Panc1 (cell line): Measurements from ENCODE around the gene SLC4A11. TPM values are rescaled to one million over a fixed set of nuclear protein-coding genes. Genes with fewer than 3 reads are reported as not detected.

Experiments used
- ATAC-seq: fragments of 200-7000 bp; cut with Tn5 transposase; 2 replicates; pipeline ENCODE4 v1.9.1; 2020; ENCODE audit warnings: mild to moderate bottlenecking, moderate library complexity
- BruUV-seq: library from RNA; stranded (reverse); fragments of 400-500 nt; replicated peaks from 2 replicates; lab custom pipeline; 2021; lab: Mats Ljungman, UMichigan
- CTCF ChIA-PET: fragments of 300-600 bp; sonication (Branson Sonifier 250); formaldehyde crosslinking; loops from one replicate; lab custom pipeline; 2022; ENCODE audit warnings: antibody characterized with exemption; lab: Charles Lee
- POLR2A ChIA-PET: fragments of 300-600 bp; sonication (Branson Sonifier 250); formaldehyde crosslinking; loops from one replicate; lab custom pipeline; 2022; ENCODE audit warnings: antibody characterized with exemption; lab: Charles Lee
- DNase-seq: peaks from one replicate; pipeline ENCODE4 v3.0.0-alpha.2; 2010; ENCODE audit warnings: low read depth, low spot score
- H3K27ac ChIP-seq: 2 replicates; pipeline ENCODE4 v1.5.1; 2011; ENCODE audit warnings: mild to moderate bottlenecking, low read length, inconsistent platforms
- H3K27me3 ChIP-seq: fragments of 200-500 bp; sonication (Bioruptor generic); 2 replicates; pipeline ENCODE4 v1.6.0; 2014; ENCODE audit warnings: low read length, inconsistent platforms; ENCODE audit not compliant: control insufficient read depth, insufficient read depth
- H3K36me3 ChIP-seq: fragments of 200-500 bp; sonication (Bioruptor generic); 2 replicates; pipeline ENCODE4 v1.5.1; 2014; ENCODE audit warnings: inconsistent platforms, mild to moderate bottlenecking, low read length, moderate library complexity; ENCODE audit not compliant: control insufficient read depth, insufficient read depth
- H3K4me1 ChIP-seq: 2 replicates; pipeline ENCODE4 v1.5.1; 2011; ENCODE audit warnings: inconsistent platforms, mild to moderate bottlenecking, low read length, moderate library complexity; ENCODE audit not compliant: control insufficient read depth, insufficient read depth
- H3K4me3 ChIP-seq, 2 experiments: 2 replicates each; pipeline ENCODE4 v1.5.1; 2011 to 2012; ENCODE audit warnings: low read depth in 2 of 2, low read length in 2 of 2, mild to moderate bottlenecking in 2 of 2, inconsistent platforms in 1 of 2, moderate library complexity in 1 of 2
- H3K9me3 ChIP-seq: fragments of 200-500 bp; sonication (Bioruptor generic); 2 replicates; pipeline ENCODE4 v1.5.1; 2014; ENCODE audit warnings: low read depth, mild to moderate bottlenecking, inconsistent platforms, low read length, moderate library complexity; ENCODE audit not compliant: control insufficient read depth, insufficient read depth
- CTCF ChIP-seq: fragments of 450-650 bp; IDR thresholded peaks from 2 replicates; pipeline ENCODE4 v1.5.1; 2017; ENCODE audit warnings: mild to moderate bottlenecking
- POLR2AphosphoS5 ChIP-seq: IDR thresholded peaks from 2 replicates; pipeline ENCODE4 v1.6.1; 2012; ENCODE audit warnings: mild to moderate bottlenecking, low read depth, low read length, moderate library complexity
- REST ChIP-seq, 2 experiments: IDR thresholded peaks; 2 replicates each; pipeline ENCODE4 v1.6.1; 2011 to 2012; ENCODE audit warnings: low read depth in 2 of 2, control low read depth in 1 of 2, low read length in 1 of 2, mild to moderate bottlenecking in 1 of 2, moderate library complexity in 1 of 2; ENCODE audit not compliant: insufficient read depth in 1 of 2
- SIN3A ChIP-seq: IDR thresholded peaks from 2 replicates; pipeline ENCODE4 v1.6.1; 2012; ENCODE audit warnings: low read depth, mild to moderate bottlenecking, low read length, moderate library complexity, borderline replicate concordance; ENCODE audit not compliant: insufficient read depth
- TCF7L2 ChIP-seq: IDR thresholded peaks from 2 replicates; pipeline ENCODE4 v1.6.1; 2011; ENCODE audit warnings: mild to moderate bottlenecking, low read depth, low read length, inconsistent platforms
- in situ Hi-C: cut with HindIII; loops from 2 replicates; pipeline ENCODE4 v1.10.0; 2016; ENCODE audit warnings: low sequenced_read_pairs, low pct_unique_long_range_greater_than_20kb
- intact Hi-C: fragments of 100-400 bp; cut with micrococcal nuclease; formaldehyde crosslinking; loops from one replicate; pipeline ENCODE4 v1.10.0; 2022; ENCODE audit not compliant: unreplicated experiment
- total RNA-seq: library from RNA; stranded (reverse); gene quantifications from one replicate; pipeline ENCODE4 v1.2.1, GENCODE V29; 2021; ENCODE audit not compliant: unreplicated experiment

The SLC4A11 gene
- total RNA-seq, 1 experiment from 2014 or later: 144 TPM

GRCh38 chr20:3180319-3180718 lies 58.7 kb downstream of the SLC4A11 start:
- Histone ChIP-seq H3K4me1 (peaks cover 5% of the 10 kb centered on the region), H3K36me3 (no peaks in the 10 kb centered on the region), H3K4me3 (no peak overlapping the region), H3K9me3 (no peaks in the 10 kb centered on the region), H3K27ac (no peak overlapping the region), H3K27me3 (no peaks in the 10 kb centered on the region)
- BruUV-seq: no TSS peak
- intact Hi-C loops: no loop called here
- ChIA-PET CTCF (no interaction called here), POLR2A (no interaction called here)
- ATAC-seq: no peak
- no peak for TF ChIP-seq CTCF
- no peak for TF ChIP-seq POLR2AphosphoS5
- no peak for TF ChIP-seq REST (IDR thresholded peaks at IDR 0.05; ENCODE audit: insufficient read depth in 1 of 2, low read depth in 2 of 2, low read length in 1 of 2)
- TF ChIP-seq TCF7L2: no peak
- TF ChIP-seq SIN3A: no peak
- in situ Hi-C loops: no loop called here
- no peak for DNase-seq

- Histone ChIP-seq H3K4me1 (peaks cover 11% of the 10 kb centered on the region), H3K4me3 (no peak overlapping the region), H3K27ac (no peak overlapping the region), H3K36me3 (no peaks in the 10 kb centered on the region), H3K9me3 (no peaks in the 10 kb centered on the region), H3K27me3 (no peaks in the 10 kb centered on the region)
- CTCF ChIA-PET: no interaction called here
- DNase-seq: no peak
- ATAC-seq: no peak
- TF ChIP-seq SIN3A (no peak), REST (IDR thresholded peaks at IDR 0.05; ENCODE audit: insufficient read depth in 1 of 2, low read depth in 2 of 2, low read length in 1 of 2) (no peak), TCF7L2 (no peak), POLR2AphosphoS5 (no peak), CTCF (no peak)
- intact Hi-C loops: no loop called here
- POLR2A ChIA-PET: no interaction called here
- in situ Hi-C loops: no loop called here
- no TSS peak for BruUV-seq
Observed at GRCh38 chr20:3177746-3178485, 61.1 kb downstream of the SLC4A11 start.
